ENCODE results near the gene CUTC. TPM values are rescaled to one million over a fixed set of nuclear protein-coding genes. Genes with fewer than 3 reads are reported as not detected.

The CUTC gene
- total RNA-seq, 2 donors from 2014 or later, result 18.0 to 21.2 TPM

- Histone ChIP-seq H3K9ac (ENCODE audit: extremely low read depth, low read length, poor library complexity, severe bottlenecking) (no peak overlapping the region), H3K27me3 (ENCODE audit: control insufficient read depth, insufficient read depth, low read length, poor library complexity, severe bottlenecking) (no peaks in the 10 kb centered on the region), H3K9me3 (ENCODE audit: control insufficient read depth, low read length) (peaks cover 28% of the 10 kb centered on the region), H3K36me3 (ENCODE audit: control insufficient read depth, insufficient read depth, low read length) (peaks cover 80% of the 10 kb centered on the region), H3K27ac (ENCODE audit: low read depth, low read length) (no peak overlapping the region), H3K4me1 (ENCODE audit: control insufficient read depth, insufficient read depth, low read length) (peaks cover 4% of the 10 kb centered on the region), H3K4me3 (ENCODE audit: low read length) (no peak overlapping the region)
- peaks cover 78% of the 10 kb centered on the region for H3K36me3 Mint-ChIP-seq (ENCODE audit: low read depth)
- no peak overlapping the region for H3K4me3 Mint-ChIP-seq
- no peak overlapping the region for H3K27ac Mint-ChIP-seq
- no peaks in the 10 kb centered on the region for H3K27me3 Mint-ChIP-seq (ENCODE audit: insufficient read depth)
- peaks cover 8% of the 10 kb centered on the region for H3K9me3 Mint-ChIP-seq
- WGBS, 2 experiments (ENCODE audit: insufficient coverage in 1 of 2, insufficient read length in 1 of 2), result 86 to 100% methylated on average over 1 of the region's 1 CpG
- DNase-seq, result no peak
- H3K4me1 Mint-ChIP-seq, result peaks cover 5% of the 10 kb centered on the region
- TF ChIP-seq CTCF (conservative IDR thresholded peaks at IDR 0.05), result no peak
Observed at GRCh38 chr10:99756159-99756558, 24.1 kb downstream of the CUTC start.

- DNase-seq, result no peak
- 86 to 96% methylated on average over 2 of the region's 2 CpGs for WGBS, 2 experiments (ENCODE audit: insufficient coverage in 1 of 2, insufficient read length in 1 of 2)
- Mint-ChIP-seq H3K36me3 (ENCODE audit: low read depth) (peaks cover 69% of the 10 kb centered on the region), H3K4me3 (no peak overlapping the region), H3K4me1 (peaks cover 5% of the 10 kb centered on the region), H3K27ac (no peak overlapping the region), H3K27me3 (ENCODE audit: insufficient read depth) (no peaks in the 10 kb centered on the region), H3K9me3 (peaks cover 8% of the 10 kb centered on the region)
- TF ChIP-seq CTCF (conservative IDR thresholded peaks at IDR 0.05), result no peak
- H3K27me3 ChIP-seq (ENCODE audit: control insufficient read depth, insufficient read depth, low read length, poor library complexity, severe bottlenecking), result no peaks in the 10 kb centered on the region
- H3K4me3 ChIP-seq (ENCODE audit: low read length), result no peak overlapping the region
- H3K36me3 ChIP-seq (ENCODE audit: control insufficient read depth, insufficient read depth, low read length), result peaks cover 62% of the 10 kb centered on the region
- no peak overlapping the region for H3K9ac ChIP-seq (ENCODE audit: extremely low read depth, low read length, poor library complexity, severe bottlenecking)
- H3K9me3 ChIP-seq (ENCODE audit: control insufficient read depth, low read length), result peaks cover 32% of the 10 kb centered on the region
- peaks cover 4% of the 10 kb centered on the region for H3K4me1 ChIP-seq (ENCODE audit: control insufficient read depth, insufficient read depth, low read length)
- no peak overlapping the region for H3K27ac ChIP-seq (ENCODE audit: low read depth, low read length)
Observed at GRCh38 chr10:99758211-99758891, 26.3 kb downstream of the CUTC start.

DNA sequence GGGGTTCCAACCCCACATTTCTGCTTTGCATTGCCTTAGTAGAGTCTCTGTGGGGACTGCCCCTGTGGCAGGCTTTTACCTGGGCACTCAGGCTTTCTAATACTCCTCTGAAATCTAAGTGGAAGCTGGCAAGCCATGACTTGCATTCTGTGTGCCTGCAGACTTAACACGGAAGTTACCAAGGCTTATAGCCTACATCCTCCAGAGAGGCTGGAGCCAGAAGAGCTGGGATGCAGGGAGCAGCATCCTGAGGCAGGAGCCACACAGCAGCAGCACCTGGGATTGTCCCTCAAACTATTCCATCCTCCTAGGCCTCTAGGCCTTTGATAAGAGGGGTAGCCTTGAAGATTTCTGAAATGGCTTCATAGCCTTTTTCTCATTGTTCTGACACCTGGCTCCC, 28.3 kb downstream of the CUTC start:
- DNase-seq, result no peak
- Histone ChIP-seq H3K4me3 (ENCODE audit: low read length) (peak overlapping the region; percentile 57), H3K36me3 (ENCODE audit: control insufficient read depth, insufficient read depth, low read length) (peaks cover 44% of the 10 kb centered on the region), H3K4me1 (ENCODE audit: control insufficient read depth, insufficient read depth, low read length) (peaks cover 4% of the 10 kb centered on the region), H3K9me3 (ENCODE audit: control insufficient read depth, low read length) (peaks cover 37% of the 10 kb centered on the region), H3K9ac (ENCODE audit: extremely low read depth, low read length, poor library complexity, severe bottlenecking) (no peak overlapping the region), H3K27me3 (ENCODE audit: control insufficient read depth, insufficient read depth, low read length, poor library complexity, severe bottlenecking) (no peaks in the 10 kb centered on the region), H3K27ac (ENCODE audit: low read depth, low read length) (peak overlapping the region; percentile 19)
- peaks cover 8% of the 10 kb centered on the region for H3K9me3 Mint-ChIP-seq
- H3K4me3 Mint-ChIP-seq, result no peak overlapping the region
- H3K36me3 Mint-ChIP-seq (ENCODE audit: low read depth), result peaks cover 54% of the 10 kb centered on the region
- no peak for TF ChIP-seq CTCF (conservative IDR thresholded peaks at IDR 0.05)
- 87 to 100% methylated on average over 1 of the region's 1 CpG for WGBS, 2 experiments (ENCODE audit: insufficient coverage in 1 of 2, insufficient read length in 1 of 2)
- peak overlapping the region; percentile 56 for H3K27ac Mint-ChIP-seq
- peaks cover 5% of the 10 kb centered on the region for H3K4me1 Mint-ChIP-seq
- H3K27me3 Mint-ChIP-seq (ENCODE audit: insufficient read depth), result no peaks in the 10 kb centered on the region
